HepG2 (cell line): ENCODE results near the gene SMARCC1. TPM values are rescaled to one million over a fixed set of nuclear protein-coding genes. Genes with fewer than 3 reads are reported as not detected.
A peak's percentile ranks its signal among the peaks of the same experiment; 100 is the strongest.

Experiments
- ATAC-seq: fragments of 200-7000 bp; cut with Tn5 transposase; 3 replicates; pipeline ENCODE4 v1.9.1; 2020; ENCODE audit warnings: mild to moderate bottlenecking, moderate library complexity
- BruUV-seq: library from RNA; stranded (reverse); fragments of 400-500 nt; replicated peaks from 2 replicates; lab custom pipeline; 2021; lab: Mats Ljungman, UMichigan
- CTCF ChIA-PET: fragments of 300-600 bp; formaldehyde crosslinking; extraction: SDS; loops from one replicate; lab custom pipeline; 2021; ENCODE audit warnings: low total read pairs, inconsistent platforms, low intra/inter-chr PET ratio; lab: Yijun Ruan, JAX
- POLR2A ChIA-PET: fragments of 350-600 bp; sonication (Branson Sonifier 250); formaldehyde crosslinking; loops from one replicate; lab custom pipeline; 2020; ENCODE audit warnings: antibody characterized with exemption, inconsistent platforms; lab: Yijun Ruan, JAX
- DNase-seq: peaks from one replicate; pipeline ENCODE4 v3.0.0-alpha.2; 2015; ENCODE audit warnings: low spot score
- FAIRE-seq: peaks from 3 replicates; lab custom pipeline; 2011; peaks lifted over from hg19 to GRCh38; lab: Jason Lieb, UNC
- H2AFZ ChIP-seq: one replicate; pipeline ENCODE4 v1.6.1; 2011; ENCODE audit warnings: low read length, inconsistent platforms
- H3K27ac ChIP-seq: fragments of 300-600 bp; 3 replicates; pipeline ENCODE4 v1.8.0; 2011; ENCODE audit warnings: mixed run types, mild to moderate bottlenecking, mixed read lengths, low read length, inconsistent platforms; ENCODE audit not compliant: insufficient read depth; ENCODE audit errors: extremely low read length
- H3K27me3 ChIP-seq, 2 experiments: fragments of 200-600 bp in 1 of 2; 2 replicates in 1 of 2; 3 replicates in 1 of 2; pipeline versions ENCODE4 v1.6.0 to v1.8.0; 2011; ENCODE audit warnings: low read length in 2 of 2, mild to moderate bottlenecking in 2 of 2, moderate library complexity in 2 of 2, inconsistent platforms in 1 of 2; ENCODE audit not compliant: insufficient read depth in 2 of 2, control insufficient read depth in 1 of 2
- H3K36me3 ChIP-seq, 2 experiments: fragments of 200-600 bp in 1 of 2; replicated peaks in 1 of 2; 2 replicates in 1 of 2; 3 replicates in 1 of 2; pipeline versions ENCODE4 v1.5.1 to v1.8.0; 2011; ENCODE audit warnings: low read length in 2 of 2, inconsistent platforms in 1 of 2; ENCODE audit not compliant: insufficient read depth in 2 of 2, control insufficient read depth in 1 of 2
- H3K4me1 ChIP-seq: 2 replicates; pipeline ENCODE4 v1.5.1; 2012; ENCODE audit warnings: low read length, inconsistent platforms; ENCODE audit not compliant: insufficient read depth
- H3K4me2 ChIP-seq: 2 replicates; pipeline ENCODE4 v1.6.0; 2011; ENCODE audit warnings: low read depth, low read length, inconsistent platforms
- H3K4me3 ChIP-seq, 3 experiments: fragments of 200-600 bp in 1 of 3; sonication (generic), shearing (Covaris generic) in 1 of 3; replicated peaks in 1 of 3; 2 replicates each; pipeline ENCODE4 v1.5.1; 2011 to 2016; ENCODE audit warnings: low read length in 3 of 3, inconsistent platforms in 2 of 3, low read depth in 2 of 3, mild to moderate bottlenecking in 2 of 3, control low read depth in 1 of 3, mixed read lengths in 1 of 3; ENCODE audit not compliant: insufficient read depth in 1 of 3
- H3K79me2 ChIP-seq: one replicate; pipeline ENCODE4 v1.6.1; 2011; ENCODE audit warnings: low read length, inconsistent platforms; ENCODE audit not compliant: insufficient read depth
- H3K9ac ChIP-seq: 2 replicates; pipeline ENCODE4 v1.6.0; 2011; ENCODE audit warnings: mild to moderate bottlenecking, low read depth, low read length, inconsistent platforms; ENCODE audit not compliant: insufficient read depth
- H3K9me3 ChIP-seq: 2 replicates; pipeline ENCODE4 v1.5.1; 2012; ENCODE audit warnings: mild to moderate bottlenecking, low read length
- H4K20me1 ChIP-seq: 2 replicates; pipeline ENCODE4 v1.6.0; 2011; ENCODE audit warnings: inconsistent platforms, mild to moderate bottlenecking, low read length, moderate library complexity; ENCODE audit not compliant: insufficient read depth
- AGO2 ChIP-seq: fragments of 200-400 bp; formaldehyde crosslinking; optimal IDR thresholded peaks from 2 replicates; pipeline ENCODE3; 2017; ENCODE audit warnings: mild to moderate bottlenecking, low read depth, low read length, moderate library complexity
- ARID4A ChIP-seq: sonication (generic); formaldehyde crosslinking; IDR thresholded peaks from 2 replicates; pipeline ENCODE4 v1.5.0; 2020; ENCODE audit warnings: mild to moderate bottlenecking, missing genetic modification reagents, borderline replicate concordance
- CREBL2 ChIP-seq: sonication (generic); formaldehyde crosslinking; IDR thresholded peaks from 2 replicates; pipeline ENCODE4 v1.8.1; 2023; ENCODE audit warnings: missing genetic modification reagents, mild to moderate bottlenecking, borderline replicate concordance
- DPF2 ChIP-seq: sonication (generic); formaldehyde crosslinking; IDR thresholded peaks from 2 replicates; pipeline ENCODE4 v1.4.0; 2020; ENCODE audit warnings: mild to moderate bottlenecking, low read depth, missing genetic modification reagents, borderline replicate concordance
- EHMT2 ChIP-seq: fragments of 200-600 bp; sonication (generic); IDR thresholded peaks from 2 replicates; pipeline ENCODE4 v1.7.0; 2017; ENCODE audit warnings: antibody characterized with exemption, low read depth, low read length, borderline replicate concordance
- MAFG ChIP-seq: sonication (generic); formaldehyde crosslinking; IDR thresholded peaks from 2 replicates; pipeline ENCODE4 v1.5.1; 2020; ENCODE audit warnings: mild to moderate bottlenecking, missing genetic modification reagents
- MAZ ChIP-seq, 2 experiments: sonication (generic) in 1 of 2; formaldehyde crosslinking in 1 of 2; IDR thresholded peaks; 2 replicates each; pipeline versions ENCODE4 v1.5.0 to v1.6.1; 2012 to 2020; ENCODE audit warnings: low read depth in 2 of 2, mild to moderate bottlenecking in 2 of 2, borderline replicate concordance in 1 of 2, improper control_type of control experiment in 1 of 2, low read length in 1 of 2, missing genetic modification reagents in 1 of 2, moderate library complexity in 1 of 2
- NCOA2 ChIP-seq: sonication (generic); formaldehyde crosslinking; IDR thresholded peaks from 2 replicates; pipeline ENCODE4 v1.8.0; 2022; ENCODE audit warnings: inconsistent platforms
- PHF21A ChIP-seq: sonication (generic); formaldehyde crosslinking; IDR thresholded peaks from 2 replicates; pipeline ENCODE4 v1.5.0; 2020; ENCODE audit warnings: mild to moderate bottlenecking, missing genetic modification reagents
- POLR2AphosphoS2 ChIP-seq: IDR thresholded peaks from 2 replicates; pipeline ENCODE4 v1.6.1; 2011; ENCODE audit warnings: low read depth, low read length, improper control_type of control experiment
- RORA ChIP-seq: sonication (generic); formaldehyde crosslinking; IDR thresholded peaks from 2 replicates; pipeline ENCODE4 v1.5.0; 2020; ENCODE audit warnings: mild to moderate bottlenecking, missing genetic modification reagents, moderate library complexity
- SMYD3 ChIP-seq: sonication (generic); formaldehyde crosslinking; IDR thresholded peaks from 2 replicates; pipeline ENCODE4 v1.8.1; 2023; ENCODE audit warnings: mild to moderate bottlenecking, missing genetic modification reagents
- ZNF101 ChIP-seq: sonication (generic); formaldehyde crosslinking; IDR thresholded peaks from 2 replicates; pipeline ENCODE4 v1.4.0; 2020; ENCODE audit warnings: mild to moderate bottlenecking, low read depth, missing genetic modification reagents, borderline replicate concordance
- ZNF746 ChIP-seq: sonication (generic); formaldehyde crosslinking; IDR thresholded peaks from 2 replicates; pipeline ENCODE4 v1.8.0; 2022; ENCODE audit warnings: mild to moderate bottlenecking, missing genetic modification reagents
- ZNF775 ChIP-seq: sonication (generic); formaldehyde crosslinking; IDR thresholded peaks from 2 replicates; pipeline ENCODE4 v1.4.0; 2020; ENCODE audit warnings: missing genetic modification reagents, mild to moderate bottlenecking, moderate library complexity, borderline replicate concordance
- ZNF782 ChIP-seq: sonication (generic); formaldehyde crosslinking; IDR thresholded peaks from 2 replicates; pipeline ENCODE4 v1.4.0; 2020; ENCODE audit warnings: missing genetic modification reagents, mild to moderate bottlenecking, borderline replicate concordance
- WGBS: methylation state at CpG from one replicate; pipeline ENCODE4 v1.1.6; 2017; ENCODE audit warnings: low lambda C conversion rate; 5-methylcytosine and 5-hydroxymethylcytosine counted together
- in situ Hi-C: cut with HindIII; loops from 2 replicates; pipeline ENCODE4 v1.10.0; 2017; ENCODE audit warnings: low pct_unique_long_range_greater_than_20kb; ENCODE audit not compliant: extremely low pct_ligation_motif_present
- intact Hi-C: fragments of 100-400 bp; cut with micrococcal nuclease; formaldehyde crosslinking; loops from one replicate; pipeline ENCODE4 v1.10.0; 2022; ENCODE audit not compliant: unreplicated experiment
- polyA plus RNA-seq, 8 experiments: library from polyadenylated mRNA; depleted of rRNA in 3 of 8; stranded (reverse) in 7 of 8; unstranded in 1 of 8; fragments of >200 nt; fragmentation: Illumina TruSeq in 4 of 8; extraction: Trizol in 4 of 8; gene quantifications; 2 replicates each; pipeline versions ENCODE4 v1.2.1 to v1.2.3, GENCODE V29; 2011 to 2016; ENCODE audit warnings: low read depth in 4 of 8, missing spikeins in 1 of 8, mixed read lengths in 1 of 8; ENCODE audit not compliant: insufficient read depth in 1 of 8
- total RNA-seq, 5 experiments: library from RNA; depleted of rRNA; stranded (reverse); fragments of >200 nt; fragmentation: Illumina TruSeq; extraction: Trizol; gene quantifications; 2 replicates each; pipeline ENCODE4 v1.2.3, GENCODE V29; 2016; ENCODE audit warnings: low read depth in 1 of 5
- TF ChIP-seq, protein P1 (sequence below): sonication (generic); formaldehyde crosslinking; IDR thresholded peaks from 2 replicates; pipeline ENCODE4 v1.8.0; 2023; ENCODE audit warnings: mild to moderate bottlenecking, missing genetic modification reagents

Gene SMARCC1
- total and polyA plus RNA-seq, 2 of the 13 experiments (the other 11 are each of a cell fraction or from before 2014, with no cell fraction given): 47.9 to 58.4 TPM

- no peak for TF ChIP-seq RORA (CRISPR knock-in tag)
- no peak for TF ChIP-seq NCOA2 (CRISPR knock-in tag)
- TF ChIP-seq, protein P1, sequence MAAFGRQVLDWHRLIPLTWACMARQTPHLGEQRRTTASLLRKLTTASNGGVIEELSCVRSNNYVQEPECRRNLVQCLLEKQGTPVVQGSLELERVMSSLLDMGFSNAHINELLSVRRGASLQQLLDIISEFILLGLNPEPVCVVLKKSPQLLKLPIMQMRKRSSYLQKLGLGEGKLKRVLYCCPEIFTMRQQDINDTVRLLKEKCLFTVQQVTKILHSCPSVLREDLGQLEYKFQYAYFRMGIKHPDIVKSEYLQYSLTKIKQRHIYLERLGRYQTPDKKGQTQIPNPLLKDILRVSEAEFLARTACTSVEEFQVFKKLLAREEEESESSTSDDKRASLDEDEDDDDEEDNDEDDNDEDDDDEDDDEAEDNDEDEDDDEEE (CRISPR knock-in tag): no peak
These were observed 191.5 kb downstream of the SMARCC1 start (continued) for GRCh38 chr3:47590216-47590615.

- no peaks in the 10 kb centered on the region for H3K9me3 ChIP-seq
- no peak overlapping the region for H3K4me2 ChIP-seq
- POLR2A ChIA-PET: no interaction called here
- WGBS: 98% methylated on average over 4 of the region's 4 CpGs
- BruUV-seq: no TSS peak
- H3K36me3 ChIP-seq: peaks cover 30 to 68% of the 10 kb centered on the region in 2 experiments
- CTCF ChIA-PET: no interaction called here
- intact Hi-C loops: no loop called here
- TF ChIP-seq POLR2AphosphoS2 (no peak), ZNF746 (CRISPR knock-in tag) (no peak), ZNF782 (no peak), AGO2 (no peak), DPF2 (CRISPR knock-in tag) (no peak), EHMT2 (no peak), ZNF775 (CRISPR knock-in tag) (no peak), ARID4A (CRISPR knock-in tag) (no peak), ZNF101 (no peak), CREBL2 (no peak), MAZ (IDR thresholded peaks at IDR 0.05; ENCODE audit: borderline replicate concordance, low read depth, low read length) (no peak), MAZ (CRISPR knock-in tag; IDR thresholded peaks at IDR 0.05; ENCODE audit: low read depth) (no peak), SMYD3 (no peak), PHF21A (CRISPR knock-in tag) (no peak), MAFG (CRISPR knock-in tag) (no peak)
- H3K4me3 ChIP-seq: no peak overlapping the region
- no peak overlapping the region for H3K27ac ChIP-seq
- H2AFZ ChIP-seq: no peak overlapping the region
- DNase-seq: no peak
- H4K20me1 ChIP-seq: no peaks in the 10 kb centered on the region
- peak; percentile 46; the same call in 1 of the 3 replicates for ATAC-seq
- no peaks in the 10 kb centered on the region for H3K27me3 ChIP-seq
- no peak overlapping the region for H3K9ac ChIP-seq
- no peaks in the 10 kb centered on the region for H3K79me2 ChIP-seq
- no peak for FAIRE-seq
- in situ Hi-C loops: no loop called here
- H3K4me1 ChIP-seq: no peaks in the 10 kb centered on the region
These were observed 193.1 kb downstream of the SMARCC1 start for GRCh38 chr3:47588587-47588986.
